HCT116 (cell line): ENCODE results near the gene C2orf68.

Experiments used
- EZH2 ChIP-seq: fragments of 200-600 bp; sonication (generic); IDR thresholded peaks from 2 replicates; pipeline ENCODE4 v1.6.1; 2017; ENCODE audit warnings: antibody characterized with exemption, mixed run types
- EZH2phosphoT487 ChIP-seq: fragments of 200-600 bp; IDR thresholded peaks from 2 replicates; pipeline ENCODE4 v1.6.1; 2018; ENCODE audit warnings: antibody characterized with exemption, borderline replicate concordance
- POLR2A ChIP-seq: IDR thresholded peaks from 2 replicates; pipeline ENCODE4 v1.7.0; 2011; ENCODE audit warnings: borderline replicate concordance; ENCODE audit not compliant: insufficient read depth, insufficient read length; ENCODE audit errors: extremely low read depth
- POLR2AphosphoS5 ChIP-seq: IDR thresholded peaks from 2 replicates; pipeline ENCODE4 v1.6.1; 2011; ENCODE audit warnings: mild to moderate bottlenecking, low read depth, low read length, moderate library complexity
- RAD21 ChIP-seq: IDR thresholded peaks from 2 replicates; pipeline ENCODE4 v1.6.1; 2012; ENCODE audit warnings: low read depth, mild to moderate bottlenecking
- SP1 ChIP-seq: IDR thresholded peaks from 2 replicates; pipeline ENCODE4 v1.6.1; 2012; ENCODE audit warnings: low read depth
- YY1 ChIP-seq: IDR thresholded peaks from 2 replicates; pipeline ENCODE4 v1.6.1; 2011; ENCODE audit warnings: low read length, low read depth, moderate library complexity, mild to moderate bottlenecking; ENCODE audit not compliant: insufficient replicate concordance; ENCODE audit errors: extremely low read depth
- TF ChIP-seq, protein P1 (sequence below): IDR thresholded peaks from 2 replicates; pipeline ENCODE4 v1.6.1; 2012
- TF ChIP-seq, protein P2 (sequence below), 3 experiments: fragments of 200-600 bp in 1 of 3; sonication (generic) in 1 of 3; IDR thresholded peaks in 2 of 3; conservative IDR thresholded peaks in 1 of 3; 2 replicates each; pipeline ENCODE4 v1.5.1; 2012 to 2017; ENCODE audit warnings: low read depth in 2 of 3, low read length in 2 of 3, antibody characterized with exemption in 1 of 3, borderline replicate concordance in 1 of 3, control low read depth in 1 of 3, mild to moderate bottlenecking in 1 of 3, mixed read lengths in 1 of 3, mixed run types in 1 of 3, moderate library complexity in 1 of 3; ENCODE audit not compliant: insufficient read depth in 1 of 3
- TF ChIP-seq, protein P3 (sequence below): IDR thresholded peaks from 2 replicates; pipeline ENCODE4 v1.6.1; 2012; ENCODE audit warnings: low read depth

DNA sequence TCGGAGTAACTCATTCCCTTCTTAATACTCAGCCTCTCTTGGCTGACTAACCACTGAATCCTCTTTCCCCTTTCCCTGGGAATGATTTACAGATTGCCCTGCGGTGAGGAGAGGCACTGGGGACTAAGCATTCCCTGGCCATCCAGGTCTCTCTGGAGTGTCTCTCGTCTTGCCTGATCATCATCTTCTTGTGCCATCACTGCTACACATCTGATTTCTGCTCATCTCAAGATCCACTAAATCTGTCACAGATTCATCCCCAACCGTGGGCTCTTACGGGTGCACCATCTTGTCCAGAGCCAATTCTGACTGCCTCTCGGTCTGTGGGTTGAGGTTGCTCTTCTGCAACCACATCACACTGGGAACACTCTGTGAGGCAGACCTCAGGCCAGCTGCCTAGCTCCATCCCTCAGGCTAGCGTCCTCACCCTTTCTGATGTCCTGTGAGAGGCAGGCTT lies 44.1 kb upstream of the C2orf68 start:
- TF ChIP-seq SP1 (no peak), RAD21 (no peak), YY1 (no peak), EZH2phosphoT487 (no peak), EZH2 (no peak), POLR2A (no peak), POLR2AphosphoS5 (no peak)
- TF ChIP-seq, protein P1, sequence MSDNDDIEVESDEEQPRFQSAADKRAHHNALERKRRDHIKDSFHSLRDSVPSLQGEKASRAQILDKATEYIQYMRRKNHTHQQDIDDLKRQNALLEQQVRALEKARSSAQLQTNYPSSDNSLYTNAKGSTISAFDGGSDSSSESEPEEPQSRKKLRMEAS = no peak
- TF ChIP-seq, protein P2, sequence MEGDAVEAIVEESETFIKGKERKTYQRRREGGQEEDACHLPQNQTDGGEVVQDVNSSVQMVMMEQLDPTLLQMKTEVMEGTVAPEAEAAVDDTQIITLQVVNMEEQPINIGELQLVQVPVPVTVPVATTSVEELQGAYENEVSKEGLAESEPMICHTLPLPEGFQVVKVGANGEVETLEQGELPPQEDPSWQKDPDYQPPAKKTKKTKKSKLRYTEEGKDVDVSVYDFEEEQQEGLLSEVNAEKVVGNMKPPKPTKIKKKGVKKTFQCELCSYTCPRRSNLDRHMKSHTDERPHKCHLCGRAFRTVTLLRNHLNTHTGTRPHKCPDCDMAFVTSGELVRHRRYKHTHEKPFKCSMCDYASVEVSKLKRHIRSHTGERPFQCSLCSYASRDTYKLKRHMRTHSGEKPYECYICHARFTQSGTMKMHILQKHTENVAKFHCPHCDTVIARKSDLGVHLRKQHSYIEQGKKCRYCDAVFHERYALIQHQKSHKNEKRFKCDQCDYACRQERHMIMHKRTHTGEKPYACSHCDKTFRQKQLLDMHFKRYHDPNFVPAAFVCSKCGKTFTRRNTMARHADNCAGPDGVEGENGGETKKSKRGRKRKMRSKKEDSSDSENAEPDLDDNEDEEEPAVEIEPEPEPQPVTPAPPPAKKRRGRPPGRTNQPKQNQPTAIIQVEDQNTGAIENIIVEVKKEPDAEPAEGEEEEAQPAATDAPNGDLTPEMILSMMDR (IDR thresholded peaks at IDR 0.05 in 2 of 3, conservative IDR thresholded peaks at IDR 0.05 in 1 of 3; ENCODE audit: borderline replicate concordance in 1 of 3, insufficient read depth in 1 of 3, low read depth in 2 of 3, low read length in 2 of 3) = no peak
- TF ChIP-seq, protein P3, sequence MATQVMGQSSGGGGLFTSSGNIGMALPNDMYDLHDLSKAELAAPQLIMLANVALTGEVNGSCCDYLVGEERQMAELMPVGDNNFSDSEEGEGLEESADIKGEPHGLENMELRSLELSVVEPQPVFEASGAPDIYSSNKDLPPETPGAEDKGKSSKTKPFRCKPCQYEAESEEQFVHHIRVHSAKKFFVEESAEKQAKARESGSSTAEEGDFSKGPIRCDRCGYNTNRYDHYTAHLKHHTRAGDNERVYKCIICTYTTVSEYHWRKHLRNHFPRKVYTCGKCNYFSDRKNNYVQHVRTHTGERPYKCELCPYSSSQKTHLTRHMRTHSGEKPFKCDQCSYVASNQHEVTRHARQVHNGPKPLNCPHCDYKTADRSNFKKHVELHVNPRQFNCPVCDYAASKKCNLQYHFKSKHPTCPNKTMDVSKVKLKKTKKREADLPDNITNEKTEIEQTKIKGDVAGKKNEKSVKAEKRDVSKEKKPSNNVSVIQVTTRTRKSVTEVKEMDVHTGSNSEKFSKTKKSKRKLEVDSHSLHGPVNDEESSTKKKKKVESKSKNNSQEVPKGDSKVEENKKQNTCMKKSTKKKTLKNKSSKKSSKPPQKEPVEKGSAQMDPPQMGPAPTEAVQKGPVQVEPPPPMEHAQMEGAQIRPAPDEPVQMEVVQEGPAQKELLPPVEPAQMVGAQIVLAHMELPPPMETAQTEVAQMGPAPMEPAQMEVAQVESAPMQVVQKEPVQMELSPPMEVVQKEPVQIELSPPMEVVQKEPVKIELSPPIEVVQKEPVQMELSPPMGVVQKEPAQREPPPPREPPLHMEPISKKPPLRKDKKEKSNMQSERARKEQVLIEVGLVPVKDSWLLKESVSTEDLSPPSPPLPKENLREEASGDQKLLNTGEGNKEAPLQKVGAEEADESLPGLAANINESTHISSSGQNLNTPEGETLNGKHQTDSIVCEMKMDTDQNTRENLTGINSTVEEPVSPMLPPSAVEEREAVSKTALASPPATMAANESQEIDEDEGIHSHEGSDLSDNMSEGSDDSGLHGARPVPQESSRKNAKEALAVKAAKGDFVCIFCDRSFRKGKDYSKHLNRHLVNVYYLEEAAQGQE = no peak
